Fibroblast of pulmonary artery (primary cell): ENCODE results near the gene TRIB2.
A peak's percentile ranks its signal among the peaks of the same experiment; 100 is the strongest.

Experiments
- DNase-seq: peaks from one replicate; pipeline ENCODE4 v3.0.0-alpha.2; 2010; ENCODE audit warnings: low read depth
- H3K4me3 ChIP-seq: replicated peaks from 2 replicates; pipeline ENCODE4 v1.5.1; 2011; ENCODE audit warnings: low read depth, mild to moderate bottlenecking, control low read depth, low read length, moderate library complexity
- TF ChIP-seq, protein P1 (sequence below): IDR thresholded peaks from 2 replicates; pipeline ENCODE4 v1.5.1; 2011; ENCODE audit warnings: mild to moderate bottlenecking, control low read depth, low read length, inconsistent platforms; ENCODE audit errors: missing control alignments

TRIB2 gene

DNA sequence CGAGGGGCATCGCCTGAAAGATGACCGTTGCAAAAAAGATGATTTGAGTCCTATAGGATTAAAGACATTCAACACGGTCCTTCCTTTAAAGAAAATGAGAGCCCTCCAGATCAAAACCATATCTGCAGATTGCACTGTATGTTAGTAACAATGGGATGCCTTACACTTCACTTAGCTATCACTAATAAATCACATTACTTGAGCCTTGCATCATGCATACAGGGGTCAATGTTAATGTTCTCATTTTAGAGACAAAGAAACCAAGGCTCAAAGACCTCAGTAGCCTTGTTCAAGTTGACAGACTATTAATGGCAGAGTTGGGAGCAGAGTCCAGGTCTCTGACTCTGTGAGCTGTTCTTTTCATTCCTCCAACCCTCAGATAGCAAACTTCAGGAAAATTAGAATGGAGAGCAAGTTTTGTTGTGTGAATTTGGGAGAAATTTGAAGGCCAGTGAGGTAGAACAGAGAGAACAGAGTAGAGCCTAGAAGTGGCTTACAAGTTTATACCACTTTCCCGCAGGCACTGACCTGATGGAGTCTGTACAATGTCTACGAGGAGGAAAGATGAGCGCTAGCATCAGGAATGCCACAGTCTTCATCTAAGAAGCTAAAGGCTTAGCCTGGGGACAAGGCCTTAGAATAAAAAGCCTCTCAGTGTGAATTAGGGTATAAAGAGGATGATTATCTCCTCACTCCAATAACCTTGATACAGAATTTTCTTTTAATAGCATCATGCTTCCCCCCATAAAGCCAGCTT, 48.3 kb downstream of the TRIB2 start:
- DNase-seq = no peak
- TF ChIP-seq, protein P1, sequence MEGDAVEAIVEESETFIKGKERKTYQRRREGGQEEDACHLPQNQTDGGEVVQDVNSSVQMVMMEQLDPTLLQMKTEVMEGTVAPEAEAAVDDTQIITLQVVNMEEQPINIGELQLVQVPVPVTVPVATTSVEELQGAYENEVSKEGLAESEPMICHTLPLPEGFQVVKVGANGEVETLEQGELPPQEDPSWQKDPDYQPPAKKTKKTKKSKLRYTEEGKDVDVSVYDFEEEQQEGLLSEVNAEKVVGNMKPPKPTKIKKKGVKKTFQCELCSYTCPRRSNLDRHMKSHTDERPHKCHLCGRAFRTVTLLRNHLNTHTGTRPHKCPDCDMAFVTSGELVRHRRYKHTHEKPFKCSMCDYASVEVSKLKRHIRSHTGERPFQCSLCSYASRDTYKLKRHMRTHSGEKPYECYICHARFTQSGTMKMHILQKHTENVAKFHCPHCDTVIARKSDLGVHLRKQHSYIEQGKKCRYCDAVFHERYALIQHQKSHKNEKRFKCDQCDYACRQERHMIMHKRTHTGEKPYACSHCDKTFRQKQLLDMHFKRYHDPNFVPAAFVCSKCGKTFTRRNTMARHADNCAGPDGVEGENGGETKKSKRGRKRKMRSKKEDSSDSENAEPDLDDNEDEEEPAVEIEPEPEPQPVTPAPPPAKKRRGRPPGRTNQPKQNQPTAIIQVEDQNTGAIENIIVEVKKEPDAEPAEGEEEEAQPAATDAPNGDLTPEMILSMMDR = no peak
- H3K4me3 ChIP-seq = no peak overlapping the region

DNA sequence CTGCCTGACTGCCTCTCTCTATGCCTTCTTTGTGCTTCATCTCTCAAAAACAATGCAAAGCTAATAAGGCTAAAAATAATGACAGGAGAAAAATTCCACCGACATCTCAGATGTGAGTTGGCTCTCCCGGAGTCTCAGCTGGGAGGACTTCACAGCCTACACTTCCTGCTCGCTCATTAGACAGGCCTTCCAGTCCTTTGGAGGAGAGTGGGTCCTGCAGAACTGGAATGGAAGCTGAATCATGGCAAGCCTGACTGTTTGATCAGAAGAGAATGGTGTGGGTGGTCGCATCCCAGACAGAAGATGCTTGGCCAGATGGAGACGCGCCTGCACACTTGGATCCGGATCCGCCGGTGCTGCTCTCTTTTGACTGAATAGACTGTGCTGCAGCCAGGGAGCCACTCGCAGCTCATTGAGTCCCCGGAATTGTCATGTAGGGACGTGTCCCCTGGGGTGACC, 49.7 kb downstream of the TRIB2 start:
- TF ChIP-seq, protein P1 = no peak
- no peak overlapping the region for H3K4me3 ChIP-seq
- peak; percentile 24 for DNase-seq

DNA sequence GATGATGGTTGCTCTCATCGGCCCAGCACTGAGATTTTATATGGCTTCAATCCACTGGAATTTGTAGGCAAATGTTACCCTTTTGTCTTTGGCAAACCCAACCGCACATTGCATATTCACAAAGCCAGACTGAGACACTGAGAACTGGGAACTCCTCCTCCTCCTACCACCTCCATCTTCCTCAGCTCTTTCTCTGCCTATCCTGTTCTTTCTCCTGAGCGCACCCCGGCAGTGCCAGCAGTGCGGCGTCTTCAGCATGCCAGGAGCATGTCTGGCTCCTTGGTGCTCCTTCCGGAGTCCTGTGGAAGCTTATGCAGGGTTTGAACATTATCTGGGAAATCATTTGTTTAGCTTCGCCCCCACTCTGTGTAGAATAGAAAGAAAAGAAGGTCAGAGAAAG, 50.8 kb downstream of the TRIB2 start:
- no peak overlapping the region for H3K4me3 ChIP-seq
- DNase-seq = no peak
- TF ChIP-seq, protein P1 = no peak

DNA sequence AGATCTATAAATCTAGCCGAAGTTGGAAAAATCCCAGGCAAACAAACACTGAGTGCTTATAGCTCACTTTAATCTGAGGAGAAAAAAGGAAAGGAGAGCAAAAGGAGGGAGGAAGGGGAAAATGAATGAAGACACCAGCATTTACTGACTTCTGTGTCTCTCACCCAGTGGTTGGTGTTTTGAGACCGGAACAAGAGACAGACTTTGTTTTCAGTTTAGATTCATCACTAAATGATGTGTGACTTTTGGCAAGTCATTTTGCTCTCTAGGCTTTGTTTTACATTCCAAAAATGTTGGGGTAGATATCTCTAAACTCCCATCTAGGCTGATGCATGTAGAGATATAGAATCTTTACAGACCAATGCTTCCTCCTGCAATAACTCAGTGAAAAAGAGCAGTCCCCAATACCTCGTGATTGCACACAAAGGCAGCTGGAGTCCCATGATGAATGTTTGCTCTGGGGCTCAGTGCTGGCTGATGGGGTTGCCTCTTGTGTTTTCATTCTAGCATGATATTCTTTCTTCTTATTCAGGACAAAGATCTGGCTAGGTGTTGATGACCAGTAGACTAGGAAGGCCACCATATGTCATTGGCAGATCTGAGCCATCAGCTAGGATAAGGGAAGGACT, 51.4 kb downstream of the TRIB2 start:
- no peak for DNase-seq
- H3K4me3 ChIP-seq = no peak overlapping the region
- TF ChIP-seq, protein P1 = no peak

DNA sequence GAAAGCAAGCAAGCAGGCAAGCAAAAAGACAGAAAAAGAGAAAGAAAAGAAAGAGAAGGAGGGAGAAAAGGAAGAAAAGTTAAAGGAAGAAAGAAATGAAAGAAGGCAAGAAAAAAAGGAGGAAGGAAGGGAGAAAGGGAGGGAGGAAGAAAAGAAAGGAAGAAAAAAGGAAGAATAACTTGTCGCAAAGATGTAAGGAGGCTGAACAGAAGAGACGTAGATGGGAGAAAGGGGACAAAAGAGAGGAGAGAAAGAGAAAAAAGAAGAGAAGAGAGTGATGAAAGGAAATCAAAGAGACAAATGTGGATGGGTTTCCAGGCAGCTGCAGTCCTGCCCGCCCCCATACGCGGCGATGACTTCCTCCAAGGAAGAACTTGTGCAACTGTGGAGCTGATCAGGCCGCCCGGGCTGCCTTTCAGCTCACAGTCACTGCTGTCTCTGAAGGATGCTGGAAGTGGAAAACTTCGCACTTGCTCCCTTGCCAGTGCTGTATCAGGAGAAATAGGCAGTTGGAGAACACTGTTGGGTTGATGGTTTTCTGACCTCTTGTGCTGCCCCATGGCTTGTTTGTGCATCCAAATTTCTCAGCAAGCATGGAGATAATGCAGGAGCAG, 52.9 kb downstream of the TRIB2 start:
- peak; percentile 61 for DNase-seq
- no peak overlapping the region for H3K4me3 ChIP-seq
- TF ChIP-seq, protein P1 = no peak

DNA sequence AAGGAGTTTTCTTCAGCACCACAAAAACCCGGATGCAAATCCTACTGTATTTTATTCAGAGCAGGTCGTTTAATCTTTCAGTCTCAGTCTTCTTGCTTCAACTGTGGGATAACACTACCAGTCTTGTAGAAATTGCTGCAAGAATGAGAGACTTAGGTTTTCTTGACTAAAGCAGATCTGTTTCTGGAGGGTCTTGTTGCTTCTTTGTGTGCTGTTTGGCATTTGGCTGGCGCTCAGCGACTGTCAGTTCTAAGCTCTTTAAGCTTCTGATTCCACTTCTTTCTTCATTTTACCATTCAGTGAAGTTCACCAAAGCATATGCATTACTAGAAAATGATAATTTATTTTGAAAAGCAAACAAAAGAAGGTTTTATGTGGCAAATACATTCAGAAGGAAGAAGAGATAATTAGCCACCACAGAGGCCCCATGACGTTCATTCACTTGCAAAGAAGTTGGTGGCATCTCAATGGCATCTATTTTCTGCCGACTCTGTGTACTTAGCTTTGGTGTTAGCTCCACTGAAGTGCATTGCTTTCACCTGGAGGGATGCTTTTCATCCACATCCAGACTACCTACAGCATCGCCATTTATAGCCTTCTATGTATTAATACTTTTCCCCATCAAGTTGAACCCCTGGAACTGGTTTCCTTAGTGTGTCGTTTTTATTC, 53.7 kb downstream of the TRIB2 start:
- H3K4me3 ChIP-seq = no peak overlapping the region
- DNase-seq = no peak
- TF ChIP-seq, protein P1 = no peak
